SU-DHL-6 (cell line): ENCODE measurements around the gene ZMYND8.

Experiments
- CTCF ChIP-seq: fragments of 200-600 bp; sonication (generic); IDR thresholded peaks from one replicate; pipeline ENCODE4 v1.5.1; 2017; ENCODE audit warnings: antibody characterized with exemption, mild to moderate bottlenecking, low read length, moderate library complexity; ENCODE audit not compliant: insufficient read depth, poor library complexity, severe bottlenecking
- EZH2phosphoT487 ChIP-seq: fragments of 200-600 bp; sonication (generic), shearing (Covaris generic); conservative IDR thresholded peaks from 2 replicates; pipeline ENCODE4 v1.6.1; 2018; ENCODE audit warnings: mild to moderate bottlenecking, antibody characterized with exemption, low read length, moderate library complexity, mixed read lengths

GRCh38 chr20:47379433-47380150 is 23.1 kb upstream of the ZMYND8 start:
- TF ChIP-seq CTCF (no peak), EZH2phosphoT487 (no peak)
